GM19351 (cell line): Measurements from ENCODE around the gene ZNF337.
"Not testable (repeated sequence)": the region's sequence is repeated elsewhere in the genome, so short reads cannot be mapped to it uniquely, and the experiment has no call there.

Source experiments
- ATAC-seq: cut with Tn5 transposase; IDR thresholded peaks from one replicate; pipeline ENCODE4 v1.9.1; 2021; ENCODE audit warnings: mild to moderate bottlenecking, moderate library complexity; ENCODE audit not compliant: unreplicated experiment

ZNF337 gene

GRCh38 chr20:25695532-25696370 is 902 bp downstream of the ZNF337 start:
- ATAC-seq = peak; percentile 1

GRCh38 chr20:25692499-25692898 is 4.2 kb downstream of the ZNF337 start:
- no peak for ATAC-seq

- ATAC-seq = no peak
These were observed 6.2 kb downstream of the ZNF337 start for GRCh38 chr20:25690427-25690826.

GRCh38 chr20:25686081-25687067 is 10.3 kb downstream of the ZNF337 start:
- peak; percentile 25 for ATAC-seq

DNA sequence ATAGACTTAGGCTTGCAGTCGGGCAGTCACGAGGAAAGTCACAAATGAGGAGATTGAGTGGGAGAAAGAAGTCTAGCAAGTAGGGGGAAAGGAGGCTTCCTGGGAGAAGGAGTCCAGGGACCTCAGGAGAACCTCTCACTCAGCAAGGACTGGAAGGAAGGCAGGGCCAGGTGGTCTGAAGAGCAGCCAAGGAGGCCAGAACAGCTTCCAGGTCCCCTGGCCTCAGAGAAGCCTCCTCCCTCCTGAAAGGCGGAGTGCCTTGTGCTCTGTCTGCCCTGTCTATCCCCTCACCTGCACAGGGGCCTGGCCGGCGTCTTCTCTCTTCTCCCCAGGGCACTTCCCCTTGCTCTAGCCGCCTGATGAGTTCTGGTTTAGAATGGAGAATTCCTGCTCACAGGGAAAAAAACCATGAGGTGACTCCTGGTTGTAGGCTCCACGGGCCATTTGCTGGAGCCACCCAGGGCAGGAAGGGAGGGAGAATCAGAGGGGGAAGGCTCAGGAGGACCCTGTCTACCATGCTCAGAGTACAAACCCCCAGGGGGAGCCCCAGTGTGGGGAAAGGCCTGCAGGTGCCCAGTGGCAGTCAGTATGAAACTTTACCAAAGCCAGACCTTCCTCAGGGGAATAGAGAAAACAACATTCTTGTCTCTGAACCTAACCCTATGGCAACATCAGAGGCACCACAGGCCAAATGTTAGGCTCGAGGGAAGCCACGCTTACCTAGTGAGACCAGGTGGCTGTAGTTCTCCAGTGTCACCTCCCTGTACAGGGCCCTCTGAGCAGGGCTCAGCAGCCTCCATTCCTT is 11.2 kb downstream of the ZNF337 start:
- ATAC-seq = peak; percentile 77

DNA sequence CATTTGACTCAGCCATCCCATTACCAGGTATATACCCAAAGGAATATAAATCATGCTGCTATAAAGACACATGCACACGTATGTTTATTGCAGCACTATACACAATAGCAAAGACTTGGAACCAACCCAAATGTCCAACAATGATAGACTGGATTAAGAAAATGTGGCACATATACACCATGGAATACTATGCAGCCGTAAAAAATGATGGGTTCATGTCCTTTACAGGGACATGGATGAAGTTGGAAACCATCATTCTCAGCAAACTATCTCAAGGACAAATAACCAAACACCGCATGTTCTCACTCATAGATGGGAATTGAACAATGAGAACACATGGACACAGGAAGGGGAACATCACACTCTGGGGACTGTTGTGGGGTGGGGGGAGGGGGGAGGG is 12.8 kb downstream of the ZNF337 start:
- not testable (repeated sequence) for ATAC-seq

GRCh38 chr20:25683050-25683449 is 13.6 kb downstream of the ZNF337 start:
- no peak for ATAC-seq

DNA sequence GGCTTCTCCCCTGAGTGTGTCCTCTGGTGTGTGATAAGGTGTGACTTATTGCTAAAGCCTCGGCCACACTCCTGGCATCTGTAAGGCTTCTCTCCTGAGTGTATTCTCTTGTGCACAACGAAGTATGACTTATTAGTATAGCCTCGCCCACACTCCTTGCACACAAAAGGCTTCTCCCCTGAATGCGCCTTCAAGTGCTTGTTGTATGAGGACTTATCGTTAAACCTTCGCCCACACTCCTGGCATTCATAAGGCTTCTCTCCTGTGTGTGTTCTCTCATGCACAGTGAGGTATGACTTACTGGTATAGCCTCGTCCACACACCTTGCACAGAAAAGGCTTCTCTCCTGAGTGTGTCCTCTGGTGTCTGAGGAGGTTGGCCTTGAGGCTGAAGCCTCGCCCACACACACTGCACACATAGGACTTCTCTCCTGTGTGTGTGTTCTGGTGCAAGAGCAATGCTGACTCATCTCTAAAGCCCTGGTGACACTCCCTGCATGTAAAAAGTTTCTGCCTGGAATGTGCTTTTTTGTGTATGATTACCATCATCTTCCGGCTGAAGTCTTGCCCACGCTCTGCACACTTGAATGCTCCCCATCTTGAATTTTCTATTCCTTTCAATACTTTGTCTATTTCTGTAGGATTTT is 20.4 kb downstream of the ZNF337 start:
- ATAC-seq = peak; percentile 90

- no peak for ATAC-seq
These were observed 21.5 kb downstream of the ZNF337 start for GRCh38 chr20:25675161-25675560.

DNA sequence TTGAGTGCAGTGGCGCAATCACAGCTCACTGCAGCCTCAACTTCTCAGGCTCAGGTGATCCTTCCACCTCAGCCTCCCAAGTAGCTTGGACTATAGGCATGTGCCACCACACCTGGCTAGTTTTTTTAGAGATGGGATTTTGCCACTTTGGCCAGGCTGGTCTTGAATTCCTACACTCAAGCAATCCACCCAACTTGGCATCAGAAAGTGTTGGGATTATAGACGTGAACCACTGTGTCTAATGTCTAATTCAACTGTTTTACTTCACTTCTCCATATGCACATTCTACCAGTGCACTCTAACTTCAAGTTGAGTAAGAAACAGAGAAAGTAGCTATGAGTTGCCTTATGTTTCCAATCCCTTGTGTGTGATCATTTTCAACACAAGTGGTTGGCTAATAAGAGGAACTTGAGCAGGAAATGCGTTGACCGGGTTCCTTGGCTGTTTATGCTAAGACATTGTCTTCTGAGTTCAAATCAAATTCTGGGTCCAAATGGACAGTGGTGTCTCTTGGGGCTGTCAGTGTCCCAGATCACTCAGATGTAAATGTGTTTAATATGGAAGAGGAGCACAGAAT is 23.9 kb downstream of the ZNF337 start:
- no peak for ATAC-seq

- ATAC-seq = no peak
These were observed 26.7 kb downstream of the ZNF337 start for GRCh38 chr20:25669826-25670422.

- ATAC-seq = no peak
These were observed 28.2 kb downstream of the ZNF337 start for GRCh38 chr20:25668446-25668845.

DNA sequence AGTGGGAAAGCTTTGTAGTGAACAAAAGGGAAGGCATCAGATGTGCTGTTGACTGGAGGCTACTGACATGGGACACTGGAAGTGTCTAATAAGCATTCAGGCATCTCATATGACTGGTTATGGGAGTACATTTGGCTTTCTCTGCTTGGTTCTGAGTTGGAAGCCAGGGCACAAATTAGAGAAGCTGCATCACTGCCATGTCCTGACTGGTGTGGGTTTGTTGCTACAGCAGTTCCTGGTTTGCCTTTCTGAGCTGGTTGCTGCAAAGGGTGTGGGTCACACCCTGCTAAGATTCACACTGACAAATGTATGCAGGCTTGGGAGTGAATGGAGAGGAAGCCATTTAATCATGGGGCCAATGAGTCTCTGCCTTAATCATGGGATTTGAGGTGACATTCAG is 36.7 kb downstream of the ZNF337 start:
- ATAC-seq = no peak

DNA sequence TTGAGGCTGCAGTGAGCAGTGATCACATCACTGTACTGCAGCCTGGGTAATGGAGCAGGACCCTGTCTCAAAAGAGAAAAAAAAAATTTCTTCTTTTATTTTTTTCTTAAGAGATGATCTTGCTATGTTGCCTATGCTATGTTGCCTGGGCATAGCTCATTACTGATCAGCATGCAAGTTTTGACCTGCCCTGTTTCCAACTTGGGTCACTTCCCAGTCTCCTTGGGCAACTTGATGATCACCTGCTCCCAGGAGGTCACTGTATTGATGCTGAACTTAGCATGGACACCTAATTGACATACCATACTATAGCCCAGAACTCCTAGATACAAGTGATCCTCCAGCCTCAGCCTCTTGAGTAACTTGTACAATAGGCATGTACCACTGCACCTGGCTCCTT is 42.2 kb downstream of the ZNF337 start:
- no peak for ATAC-seq

DNA sequence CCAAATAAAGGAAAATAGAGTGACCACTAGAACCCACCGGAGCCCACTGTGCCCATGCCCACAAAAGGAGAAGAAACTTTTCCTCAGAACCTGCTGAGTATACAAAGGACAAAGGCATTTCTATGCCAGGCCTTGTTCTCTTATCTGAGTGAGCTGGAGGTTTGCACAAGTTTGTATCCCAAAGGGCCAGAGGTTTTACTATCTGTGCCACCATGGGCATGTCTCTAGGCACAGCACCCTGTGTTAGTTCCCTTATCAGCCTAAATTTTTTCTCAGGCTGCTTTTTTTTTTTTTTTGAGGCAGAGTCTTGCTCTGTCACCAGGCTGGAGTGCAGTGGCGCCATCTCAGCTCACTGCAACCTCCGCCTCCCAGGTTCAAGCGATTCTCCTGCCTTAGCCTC is 43.8 kb downstream of the ZNF337 start:
- not testable (repeated sequence) for ATAC-seq

GRCh38 chr20:25644814-25645213 is 51.8 kb downstream of the ZNF337 start:
- ATAC-seq = no peak

DNA sequence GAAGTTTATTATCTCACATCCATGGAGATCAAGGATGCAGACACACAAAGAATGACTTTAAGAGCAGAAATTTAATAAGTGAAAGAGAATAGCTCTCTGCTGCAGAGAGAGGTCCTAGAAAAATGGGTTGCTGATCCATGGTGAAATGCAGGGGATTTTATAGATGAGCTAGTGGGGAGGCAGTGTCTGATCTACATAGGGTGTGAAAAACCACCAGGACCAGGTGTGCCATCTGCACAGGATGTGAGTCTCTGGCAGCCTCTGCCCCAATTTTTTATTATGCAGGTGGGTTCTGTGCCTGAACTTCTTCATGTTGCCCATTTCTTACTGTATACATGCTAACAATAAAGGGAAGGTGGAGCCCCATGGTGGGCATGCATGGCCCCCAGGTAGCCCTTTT is 52.9 kb downstream of the ZNF337 start:
- ATAC-seq = no peak

DNA sequence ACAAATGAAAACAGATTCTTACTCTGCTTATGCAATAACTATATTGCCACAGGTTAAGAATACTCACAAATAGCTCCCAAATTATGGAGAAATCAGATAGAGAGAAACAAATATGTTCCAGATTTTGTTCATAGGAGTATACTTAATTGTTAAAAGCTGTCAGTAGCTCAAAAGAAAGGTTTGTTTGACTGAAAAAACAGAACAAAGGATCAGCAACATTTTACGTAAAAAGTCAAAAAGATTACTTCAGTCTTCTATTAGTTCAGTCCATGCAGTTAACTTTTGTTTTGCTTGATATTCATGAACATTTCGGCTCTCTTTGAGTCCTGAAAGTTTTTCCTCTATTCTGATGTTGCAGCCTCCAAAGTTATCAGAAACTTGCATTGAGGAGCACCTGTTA is 59.4 kb downstream of the ZNF337 start:
- ATAC-seq = no peak

- no peak for ATAC-seq
These were observed 63.5 kb downstream of the ZNF337 start for GRCh38 chr20:25632940-25633790.
